Endothelial cell of umbilical vein (primary cell): Measurements from ENCODE around the gene PASK. TPM values are rescaled to one million over a fixed set of nuclear protein-coding genes. Genes with fewer than 3 reads are reported as not detected.

Experiments used
- BruUV-seq: library from RNA; stranded (reverse); fragments of 400-500 nt; replicated peaks from 2 replicates; lab custom pipeline; 2021; lab: Mats Ljungman, UMichigan
- CTCF ChIA-PET: fragments of 300-600, 350-600 bp; sonication (Branson Sonifier 250); formaldehyde crosslinking; loops from one replicate; lab custom pipeline; 2021; ENCODE audit warnings: antibody characterized with exemption, inconsistent platforms; lab: Charles Lee
- POLR2A ChIA-PET: fragments of 300-600, 350-600 bp; sonication (Branson Sonifier 250); formaldehyde crosslinking; loops from one replicate; lab custom pipeline; 2021; ENCODE audit warnings: antibody characterized with exemption, inconsistent platforms; lab: Charles Lee
- DNase-seq: peaks from one replicate; pipeline ENCODE4 v3.0.0-alpha.2; 2011; ENCODE audit warnings: low read depth, low spot score
- FAIRE-seq: peaks from 2 replicates; lab custom pipeline; 2011; peaks lifted over from hg19 to GRCh38; lab: Jason Lieb, UNC
- H2AFZ ChIP-seq: 2 replicates; pipeline ENCODE4 v1.6.0; 2012; ENCODE audit warnings: low read depth, low read length, control low read depth, inconsistent platforms
- H3K27ac ChIP-seq: 2 replicates; pipeline ENCODE4 v1.5.1; 2011; ENCODE audit warnings: low read depth, mild to moderate bottlenecking, control low read depth, low read length, moderate library complexity; ENCODE audit not compliant: insufficient read depth
- H3K27me3 ChIP-seq, 2 experiments: 2 replicates each; pipeline versions ENCODE4 v1.6.0 to v1.6.1; 2011; ENCODE audit warnings: low read length in 2 of 2, mixed read lengths in 1 of 2; ENCODE audit not compliant: control insufficient read depth in 2 of 2, insufficient read depth in 2 of 2
- H3K36me3 ChIP-seq, 2 experiments: 2 replicates in 1 of 2; 3 replicates in 1 of 2; pipeline ENCODE4 v1.5.1; 2011; ENCODE audit warnings: low read length in 2 of 2, mild to moderate bottlenecking in 1 of 2, moderate library complexity in 1 of 2; ENCODE audit not compliant: control insufficient read depth in 2 of 2, insufficient read depth in 2 of 2; ENCODE audit errors: extremely low read depth in 1 of 2
- H3K4me1 ChIP-seq: 3 replicates; pipeline ENCODE4 v1.5.1; 2011; ENCODE audit warnings: mild to moderate bottlenecking, low read length; ENCODE audit not compliant: control insufficient read depth, insufficient read depth; ENCODE audit errors: extremely low read depth
- H3K4me2 ChIP-seq: 2 replicates; pipeline ENCODE4 v1.6.1; 2011; ENCODE audit warnings: low read length, control low read depth, mixed read lengths; ENCODE audit not compliant: insufficient read depth
- H3K4me3 ChIP-seq, 3 experiments: fragments of 200-600 bp in 1 of 3; sonication (generic), shearing (Covaris generic) in 1 of 3; replicated peaks in 1 of 3; 2 replicates each; pipeline ENCODE4 v1.5.1; 2011 to 2016; ENCODE audit warnings: control low read depth in 3 of 3, low read length in 3 of 3, mild to moderate bottlenecking in 2 of 3, inconsistent platforms in 1 of 3, low read depth in 1 of 3, moderate library complexity in 1 of 3; ENCODE audit not compliant: insufficient read depth in 1 of 3
- H3K79me2 ChIP-seq: 2 replicates; pipeline ENCODE4 v1.6.0; 2012; ENCODE audit warnings: low read length, inconsistent platforms; ENCODE audit not compliant: control insufficient read depth, insufficient read depth
- H3K9ac ChIP-seq: replicated peaks from 2 replicates; pipeline ENCODE3; 2011; ENCODE audit warnings: low read length, control low read depth; ENCODE audit not compliant: insufficient read depth; ENCODE audit errors: extremely low read depth
- H3K9me1 ChIP-seq: replicated peaks from 3 replicates; pipeline ENCODE4 v1.6.0; 2011; ENCODE audit warnings: mild to moderate bottlenecking, low read length; ENCODE audit not compliant: control insufficient read depth, insufficient read depth; ENCODE audit errors: extremely low read depth
- H3K9me3 ChIP-seq: replicated peaks from 2 replicates; pipeline ENCODE4 v1.5.1; 2012; ENCODE audit warnings: low read length, inconsistent platforms; ENCODE audit not compliant: control insufficient read depth, insufficient read depth
- H4K20me1 ChIP-seq: replicated peaks from 2 replicates; pipeline ENCODE3; 2011; ENCODE audit warnings: mild to moderate bottlenecking, low read length; ENCODE audit not compliant: control insufficient read depth, insufficient read depth; ENCODE audit errors: extremely low read depth
- EZH2 ChIP-seq: IDR thresholded peaks from 2 replicates; pipeline ENCODE4 v1.6.1; 2012; ENCODE audit warnings: borderline replicate concordance, low read depth, mild to moderate bottlenecking, moderate library complexity, low read length, inconsistent platforms; ENCODE audit not compliant: severe bottlenecking
- FOS ChIP-seq: IDR thresholded peaks from 2 replicates; pipeline ENCODE4 v1.6.1; 2011; ENCODE audit warnings: mild to moderate bottlenecking, low read length, moderate library complexity, borderline replicate concordance; ENCODE audit not compliant: insufficient read depth
- GATA2 ChIP-seq: IDR thresholded peaks from 2 replicates; pipeline ENCODE4 v1.7.0; 2011; ENCODE audit warnings: low read depth, mild to moderate bottlenecking, moderate library complexity, mixed read lengths, low read length; ENCODE audit not compliant: insufficient read length, insufficient read depth
- JUN ChIP-seq: IDR thresholded peaks from 2 replicates; pipeline ENCODE4 v1.6.1; 2011; ENCODE audit warnings: borderline replicate concordance, low read depth; ENCODE audit not compliant: insufficient read length, insufficient read depth
- MYC ChIP-seq: IDR thresholded peaks from one replicate; pipeline ENCODE4 v1.6.1; 2011; ENCODE audit warnings: mild to moderate bottlenecking, low read depth, low read length
- POLR2A ChIP-seq: IDR thresholded peaks from 2 replicates; pipeline ENCODE4 v1.6.1; 2012; ENCODE audit warnings: low read depth, mild to moderate bottlenecking, control low read depth, low read length
- POLR2AphosphoS5 ChIP-seq: IDR thresholded peaks from 2 replicates; pipeline ENCODE4 v1.6.1; 2012; ENCODE audit warnings: low read depth, mild to moderate bottlenecking, control low read depth, low read length, moderate library complexity; ENCODE audit not compliant: insufficient read depth
- dilution Hi-C: fragments of 300-500 bp; cut with MboI; formaldehyde crosslinking; loops from one replicate; pipeline ENCODE4 v1.15.0; 2019; ENCODE audit warnings: low sequenced_read_pairs; ENCODE audit not compliant: extremely low pct_ligation_motif_present
- intact Hi-C: fragments of 100-400 bp; cut with micrococcal nuclease; formaldehyde crosslinking; loops from one replicate; pipeline ENCODE4 v1.10.0; 2022
- polyA plus RNA-seq, 4 experiments: library from polyadenylated mRNA; depleted of rRNA in 3 of 4; stranded (reverse) in 3 of 4; unstranded in 1 of 4; fragments of >200 nt; gene quantifications; 2 replicates each; pipeline versions ENCODE4 v1.2.1 to v1.2.3, GENCODE V29; 2011 to 2012; ENCODE audit warnings: missing spikeins in 1 of 4
- total RNA-seq: library from RNA; stranded (reverse); gene quantifications from 2 replicates; pipeline ENCODE4 v1.2.3, GENCODE V29; 2021
- TF ChIP-seq, protein P1 (sequence below), 2 donors: IDR thresholded peaks; 1 replicate in 1 of 2; 2 replicates in 1 of 2; pipeline ENCODE4 v1.5.1; 2011; ENCODE audit warnings: low read length in 2 of 2, mild to moderate bottlenecking in 2 of 2, moderate library complexity in 2 of 2, control low read depth in 1 of 2, inconsistent platforms in 1 of 2, low read depth in 1 of 2; ENCODE audit not compliant: insufficient read depth in 1 of 2; ENCODE audit errors: extremely low read depth in 1 of 2
- TF ChIP-seq, protein P2 (sequence below): IDR thresholded peaks from 2 replicates; pipeline ENCODE4 v1.6.1; 2011; ENCODE audit not compliant: insufficient read depth, insufficient read length

Gene PASK
- total and polyA plus RNA-seq, 2 donors (not counting 3 experiments of a cell fraction or from before 2014, with no cell fraction given), result 5.7 to 17.3 TPM

DNA sequence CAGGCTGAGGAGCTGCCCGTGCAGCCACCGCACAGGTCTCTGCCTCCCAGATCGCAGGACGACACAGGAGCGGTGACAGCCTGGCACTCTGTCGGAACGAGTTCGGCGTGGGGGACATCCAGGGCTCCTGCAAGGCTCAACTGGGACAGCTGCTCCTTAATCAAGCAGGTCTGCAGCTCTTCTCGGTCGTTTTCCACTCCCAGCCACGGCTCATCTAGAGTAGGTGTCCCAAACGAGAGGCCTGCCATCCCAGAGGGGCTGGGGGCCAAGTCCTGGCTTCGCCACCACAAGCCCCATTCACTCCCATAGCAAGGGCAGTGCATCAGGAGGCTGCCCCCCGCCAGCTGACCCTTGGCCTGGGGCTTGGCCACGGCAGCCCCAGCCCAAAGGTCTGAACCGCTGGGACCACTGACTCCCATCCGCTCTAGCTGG, 22.5 kb downstream of the PASK start:
- peaks cover 0 to 2% of the 10 kb centered on the region in 2 experiments for H3K36me3 ChIP-seq
- no peaks in the 10 kb centered on the region for H4K20me1 ChIP-seq
- ChIA-PET POLR2A (no interaction called here), CTCF (no interaction called here)
- FAIRE-seq (no peak), DNase-seq (no peak)
- no peaks in the 10 kb centered on the region for H3K9me1 ChIP-seq
- no peak overlapping the region for H3K4me3 ChIP-seq
- H3K79me2 ChIP-seq, result no peaks in the 10 kb centered on the region
- H3K4me2 ChIP-seq, result no peak overlapping the region
- H3K4me1 ChIP-seq, result no peaks in the 10 kb centered on the region
- H3K9ac ChIP-seq, result no peak overlapping the region
- no peaks in the 10 kb centered on the region for H3K27me3 ChIP-seq
- no TSS peak for BruUV-seq
- H2AFZ ChIP-seq, result no peak overlapping the region
- dilution Hi-C loops (no loop called here), intact Hi-C loops (no loop called here)
- TF ChIP-seq GATA2 (no peak), JUN (no peak), FOS (no peak), MYC (no peak), EZH2 (no peak)
- H3K27ac ChIP-seq, result no peak overlapping the region
- no peaks in the 10 kb centered on the region for H3K9me3 ChIP-seq

DNA sequence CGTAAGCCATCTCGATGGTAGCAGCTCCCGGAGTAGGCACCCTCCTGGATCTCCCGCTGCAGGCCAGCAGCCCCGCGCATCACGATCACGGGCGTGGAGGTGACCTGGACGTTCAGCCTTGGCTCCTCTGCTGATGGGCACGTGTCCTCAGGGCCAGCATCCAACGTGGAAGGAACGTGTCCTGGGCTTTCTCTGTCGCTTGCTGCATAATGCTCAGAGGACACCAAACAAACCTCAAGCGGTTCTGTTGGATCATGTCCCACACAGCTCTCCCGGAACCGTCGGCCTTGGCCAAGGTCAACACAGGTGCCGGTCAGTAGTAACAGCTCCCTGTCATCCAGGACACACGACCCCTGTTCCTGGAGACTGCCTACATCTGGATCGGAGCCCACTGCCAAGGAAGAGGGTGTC, 23.1 kb downstream of the PASK start:
- Histone ChIP-seq H3K27me3 (no peaks in the 10 kb centered on the region), H3K27ac (no peak overlapping the region), H3K79me2 (no peaks in the 10 kb centered on the region), H4K20me1 (no peaks in the 10 kb centered on the region), H3K4me1 (no peaks in the 10 kb centered on the region), H2AFZ (no peak overlapping the region), H3K9me1 (no peaks in the 10 kb centered on the region), H3K4me2 (no peak overlapping the region), H3K9me3 (no peaks in the 10 kb centered on the region), H3K4me3 (no peak overlapping the region), H3K9ac (no peak overlapping the region), H3K36me3 (peaks cover 0 to 2% of the 10 kb centered on the region in 2 experiments)
- ChIA-PET POLR2A (no interaction called here), CTCF (no interaction called here)
- FAIRE-seq (no peak), DNase-seq (no peak)
- dilution Hi-C loops, result no loop called here
- intact Hi-C loops, result no loop called here
- TF ChIP-seq, protein P1, sequence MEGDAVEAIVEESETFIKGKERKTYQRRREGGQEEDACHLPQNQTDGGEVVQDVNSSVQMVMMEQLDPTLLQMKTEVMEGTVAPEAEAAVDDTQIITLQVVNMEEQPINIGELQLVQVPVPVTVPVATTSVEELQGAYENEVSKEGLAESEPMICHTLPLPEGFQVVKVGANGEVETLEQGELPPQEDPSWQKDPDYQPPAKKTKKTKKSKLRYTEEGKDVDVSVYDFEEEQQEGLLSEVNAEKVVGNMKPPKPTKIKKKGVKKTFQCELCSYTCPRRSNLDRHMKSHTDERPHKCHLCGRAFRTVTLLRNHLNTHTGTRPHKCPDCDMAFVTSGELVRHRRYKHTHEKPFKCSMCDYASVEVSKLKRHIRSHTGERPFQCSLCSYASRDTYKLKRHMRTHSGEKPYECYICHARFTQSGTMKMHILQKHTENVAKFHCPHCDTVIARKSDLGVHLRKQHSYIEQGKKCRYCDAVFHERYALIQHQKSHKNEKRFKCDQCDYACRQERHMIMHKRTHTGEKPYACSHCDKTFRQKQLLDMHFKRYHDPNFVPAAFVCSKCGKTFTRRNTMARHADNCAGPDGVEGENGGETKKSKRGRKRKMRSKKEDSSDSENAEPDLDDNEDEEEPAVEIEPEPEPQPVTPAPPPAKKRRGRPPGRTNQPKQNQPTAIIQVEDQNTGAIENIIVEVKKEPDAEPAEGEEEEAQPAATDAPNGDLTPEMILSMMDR (IDR thresholded peaks at IDR 0.05; ENCODE audit: extremely low read depth in 1 of 2, insufficient read depth in 1 of 2, low read depth in 1 of 2, low read length in 2 of 2), result no peak
- TF ChIP-seq, protein P2, sequence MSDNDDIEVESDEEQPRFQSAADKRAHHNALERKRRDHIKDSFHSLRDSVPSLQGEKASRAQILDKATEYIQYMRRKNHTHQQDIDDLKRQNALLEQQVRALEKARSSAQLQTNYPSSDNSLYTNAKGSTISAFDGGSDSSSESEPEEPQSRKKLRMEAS, result no peak
- TF ChIP-seq POLR2AphosphoS5 (no peak), FOS (no peak), EZH2 (no peak), MYC (no peak), GATA2 (no peak), JUN (no peak), POLR2A (no peak)
- no TSS peak for BruUV-seq
